Activated CD8-positive, alpha-beta memory T cell treated with anti-CD3 and anti-CD28 coated beads for 4 hours (primary cell): ENCODE results near the gene CYP21A2.
"Not testable (repeated sequence)": the region's sequence is repeated elsewhere in the genome, so short reads cannot be mapped to it uniquely, and the experiment has no call there.

Experiments
- DNase-seq, 2 donors: peaks; one replicate each; pipeline ENCODE4 v3.0.0-alpha.2; 2020; ENCODE audit warnings: low read depth in 2 of 2

CYP21A2 gene

DNA sequence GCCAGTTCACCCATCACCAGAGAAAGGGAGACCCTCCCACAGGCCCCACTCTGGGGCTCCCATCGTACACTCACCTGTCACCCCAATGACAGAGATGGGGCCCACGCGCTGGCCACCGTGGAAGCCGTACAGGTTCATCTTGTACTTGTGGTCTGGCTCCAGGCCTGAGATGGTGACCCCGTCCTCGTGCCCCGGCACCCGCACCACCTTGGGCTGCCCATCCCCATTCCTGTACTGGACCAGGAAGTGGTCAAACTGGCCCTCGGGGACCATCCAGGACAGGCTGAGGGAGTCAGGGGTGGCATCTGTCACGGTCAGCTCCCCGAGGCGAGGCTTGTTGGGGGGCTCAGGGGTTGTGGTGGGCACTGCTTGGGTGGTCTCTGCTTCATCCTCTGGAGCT is 15.1 kb downstream of the CYP21A2 start:
- not testable (repeated sequence) for DNase-seq

DNA sequence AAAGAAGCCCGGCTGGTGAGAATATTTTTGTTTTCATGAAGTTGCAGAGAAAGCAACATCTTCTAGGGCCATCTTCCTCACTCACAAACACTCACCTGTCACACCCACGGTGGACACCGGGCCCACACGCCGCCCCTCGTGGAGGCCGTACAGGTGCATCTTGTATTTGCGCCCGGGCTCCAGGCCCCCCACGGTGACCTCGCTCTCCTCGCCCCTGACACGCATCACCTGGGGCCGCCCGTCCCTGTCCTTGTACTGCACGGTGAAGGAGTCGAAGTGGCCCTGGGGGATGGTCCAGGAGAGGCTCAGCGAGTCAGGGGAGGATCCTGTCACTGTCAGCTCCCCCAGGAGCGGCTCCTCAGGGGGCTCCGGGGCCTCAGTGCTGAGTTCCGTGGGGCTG is 17.5 kb downstream of the CYP21A2 start:
- not testable (repeated sequence) for DNase-seq

DNA sequence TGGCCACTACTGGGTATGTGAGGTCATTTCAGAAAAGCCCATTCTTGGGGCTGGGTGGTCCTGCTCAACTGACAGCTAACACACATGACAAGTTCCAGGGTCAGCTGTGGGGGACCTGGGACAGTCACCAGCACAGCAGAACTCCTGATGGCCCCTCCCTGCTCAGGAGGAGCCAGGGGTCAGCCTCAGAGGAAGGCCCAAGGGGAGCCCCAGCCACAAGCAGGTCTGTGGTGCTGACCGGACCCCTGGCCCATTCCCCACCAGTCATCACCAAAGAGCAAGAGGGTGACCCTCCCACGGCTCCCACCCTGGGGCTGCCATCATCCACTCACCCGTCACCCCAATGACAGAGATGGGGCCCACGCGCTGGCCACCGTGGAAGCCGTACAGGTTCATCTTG is 18.0 kb downstream of the CYP21A2 start:
- DNase-seq: no peak

DNA sequence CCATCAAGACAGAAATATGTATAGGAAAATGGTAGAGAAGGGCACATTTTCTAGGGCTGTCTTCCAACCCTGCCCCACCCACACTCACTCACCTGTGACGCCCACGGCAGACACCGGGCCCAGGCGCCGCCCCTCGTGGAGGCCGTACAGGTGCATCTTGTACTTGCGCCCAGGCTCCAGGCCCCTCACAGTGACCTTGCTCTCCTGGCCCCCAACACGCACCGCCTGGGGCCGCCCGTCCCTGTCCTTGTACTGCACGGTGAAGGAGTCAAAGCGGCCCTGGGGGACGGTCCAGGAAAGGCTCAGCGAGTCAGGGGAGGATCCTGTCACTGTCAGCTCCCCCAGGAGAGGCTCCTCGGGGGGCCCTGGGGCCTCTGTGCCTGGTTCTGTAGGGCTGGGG is 19.8 kb downstream of the CYP21A2 start:
- no peak for DNase-seq

DNA sequence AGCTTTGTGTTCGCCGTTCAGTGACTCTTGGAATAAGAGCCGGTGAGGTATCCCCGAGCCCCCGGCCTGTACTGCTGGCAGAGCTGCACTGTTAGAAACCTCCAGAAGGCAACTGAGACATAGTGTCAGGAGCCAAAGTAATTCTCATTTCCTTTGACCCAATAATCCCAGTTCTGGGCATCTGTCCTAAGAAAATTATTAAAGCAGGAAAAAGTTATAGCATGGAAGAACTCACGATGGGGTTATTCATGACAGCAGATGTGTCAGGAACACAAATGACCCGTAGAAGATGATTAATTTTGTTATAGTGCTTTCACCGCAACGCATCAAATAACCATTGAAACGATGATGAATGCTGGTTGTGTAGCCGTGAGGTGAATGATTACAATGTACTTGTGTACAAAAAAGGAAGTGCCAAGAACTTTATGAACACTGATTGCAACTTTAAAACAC is 20.3 kb downstream of the CYP21A2 start:
- no peak for DNase-seq

DNA sequence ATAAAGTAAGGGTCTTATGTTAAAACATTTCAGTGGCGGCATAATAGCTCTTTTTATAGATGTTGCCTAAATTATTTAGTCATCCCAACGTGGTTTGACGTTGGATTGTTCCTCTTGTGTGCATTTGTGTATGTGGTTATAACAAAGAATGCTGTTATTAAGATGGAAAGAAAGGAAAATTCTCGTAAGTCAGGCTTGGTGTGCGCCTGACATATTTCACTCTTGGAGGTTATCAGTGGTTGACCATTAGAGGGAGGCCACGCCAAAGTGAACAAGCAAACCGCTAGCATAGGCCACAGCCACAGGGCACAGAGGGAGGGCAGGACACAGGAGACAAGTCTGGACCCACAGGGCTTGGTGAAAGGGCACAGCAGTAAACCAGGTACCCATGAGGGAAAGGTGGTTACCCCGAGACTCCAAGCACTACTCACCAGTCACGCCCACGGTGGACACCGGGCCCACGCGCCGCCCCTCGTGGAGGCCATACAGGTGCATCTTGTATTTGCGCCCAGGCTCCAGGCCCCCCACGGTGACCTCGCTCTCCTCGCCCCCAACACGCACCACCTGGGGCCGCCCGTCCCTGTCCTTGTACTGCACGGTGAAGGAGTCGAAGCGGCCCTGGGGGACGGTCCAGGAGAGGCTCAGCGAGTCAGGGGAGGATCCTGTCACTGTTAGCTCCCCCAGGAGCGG is 22.9 kb downstream of the CYP21A2 start:
- no peak for DNase-seq

DNA sequence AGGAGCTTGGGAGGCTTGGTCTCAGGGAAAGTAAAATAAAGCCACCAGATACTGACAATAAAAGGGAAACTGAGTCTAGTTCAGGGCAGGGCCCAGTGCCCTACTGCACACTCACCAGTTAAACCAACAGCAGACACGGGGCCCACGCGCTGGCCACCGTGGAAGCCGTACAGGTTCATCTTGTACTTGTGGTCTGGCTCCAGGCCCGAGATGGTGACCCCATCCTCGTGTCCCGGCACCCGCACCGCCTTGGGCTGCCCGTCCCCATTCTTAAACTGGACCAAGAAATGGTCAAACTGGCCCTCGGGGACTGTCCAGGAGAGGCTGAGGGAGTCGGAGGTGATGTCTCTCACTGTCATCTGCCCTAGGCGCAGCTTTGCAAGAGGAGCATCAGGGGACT is 26.5 kb downstream of the CYP21A2 start:
- no peak for DNase-seq

DNA sequence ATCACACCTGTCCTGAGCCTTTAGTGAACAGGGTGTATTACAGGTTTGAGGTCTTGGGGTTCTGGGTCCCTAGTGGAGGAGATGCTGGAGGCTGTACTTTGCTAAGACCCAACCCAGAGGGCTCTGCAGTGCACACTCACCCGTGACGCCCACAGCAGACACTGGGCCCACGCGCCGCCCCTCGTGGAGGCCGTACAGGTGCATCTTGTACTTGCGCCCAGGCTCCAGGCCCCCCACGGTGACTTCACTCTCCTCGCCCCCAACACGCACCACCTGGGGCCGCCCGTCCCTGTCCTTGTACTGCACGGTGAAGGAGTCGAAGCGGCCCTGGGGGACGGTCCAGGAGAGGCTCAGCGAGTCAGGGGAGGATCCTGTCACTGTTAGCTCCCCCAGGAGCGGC is 29.3 kb downstream of the CYP21A2 start:
- not testable (repeated sequence) for DNase-seq

DNA sequence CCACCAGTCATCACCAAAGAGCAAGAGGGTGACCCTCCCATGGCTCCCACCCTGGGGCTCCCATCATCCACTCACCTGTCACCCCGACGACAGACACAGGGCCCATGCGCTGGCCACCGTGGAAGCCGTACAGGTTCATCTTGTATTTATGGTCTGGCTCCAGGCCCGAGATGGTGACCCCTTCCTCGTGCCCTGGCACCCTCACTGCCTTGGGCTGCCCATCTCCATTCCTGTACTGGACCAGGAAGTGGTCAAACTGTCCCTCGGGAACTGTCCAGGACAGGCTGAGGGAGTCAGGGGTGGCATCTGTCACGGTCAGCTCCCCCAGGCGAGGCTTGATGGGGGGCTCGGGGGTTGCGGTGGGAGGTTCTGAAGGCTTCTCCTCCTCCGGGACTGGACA is 30.1 kb downstream of the CYP21A2 start:
- DNase-seq: not testable (repeated sequence)

DNA sequence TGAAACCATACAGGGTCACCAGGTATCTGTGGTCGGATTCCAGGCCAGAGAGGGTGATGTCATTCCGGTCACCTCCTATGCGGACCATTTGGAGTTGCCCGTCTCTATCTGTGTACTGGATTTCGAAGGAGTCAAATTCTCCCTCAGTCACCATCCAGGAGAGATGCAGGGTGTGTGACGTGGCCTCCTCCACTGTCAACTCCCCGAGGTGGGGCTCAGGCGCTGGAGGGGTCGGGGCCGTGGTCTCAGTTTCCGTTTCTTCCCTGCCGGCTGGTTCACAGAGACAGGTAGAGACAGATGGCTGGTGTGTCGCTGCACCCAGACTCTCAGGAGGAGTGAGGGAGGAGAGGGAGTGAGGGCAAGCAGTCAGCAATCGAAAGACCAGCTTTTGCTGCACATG is 30.7 kb downstream of the CYP21A2 start:
- no peak for DNase-seq

DNA sequence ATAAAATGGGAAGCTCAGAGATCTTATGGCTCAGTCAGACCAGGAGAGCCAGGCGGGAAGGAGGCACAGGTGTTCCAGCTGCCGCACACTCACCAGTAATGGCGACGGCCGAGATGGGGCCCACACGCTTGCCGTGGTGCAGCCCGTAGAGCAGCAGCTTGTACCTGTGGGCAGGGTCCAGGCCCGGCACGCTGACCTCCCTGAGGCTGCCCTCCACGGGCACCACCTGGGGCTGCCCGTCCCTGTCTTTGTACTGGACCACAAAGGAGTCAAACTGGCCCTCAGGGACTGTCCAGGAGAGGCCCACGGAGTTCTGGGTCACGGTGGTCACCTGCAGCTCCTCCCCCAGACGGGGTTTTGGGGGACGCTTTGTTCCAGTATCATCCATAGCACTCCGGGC is 31.2 kb downstream of the CYP21A2 start:
- no peak for DNase-seq

DNA sequence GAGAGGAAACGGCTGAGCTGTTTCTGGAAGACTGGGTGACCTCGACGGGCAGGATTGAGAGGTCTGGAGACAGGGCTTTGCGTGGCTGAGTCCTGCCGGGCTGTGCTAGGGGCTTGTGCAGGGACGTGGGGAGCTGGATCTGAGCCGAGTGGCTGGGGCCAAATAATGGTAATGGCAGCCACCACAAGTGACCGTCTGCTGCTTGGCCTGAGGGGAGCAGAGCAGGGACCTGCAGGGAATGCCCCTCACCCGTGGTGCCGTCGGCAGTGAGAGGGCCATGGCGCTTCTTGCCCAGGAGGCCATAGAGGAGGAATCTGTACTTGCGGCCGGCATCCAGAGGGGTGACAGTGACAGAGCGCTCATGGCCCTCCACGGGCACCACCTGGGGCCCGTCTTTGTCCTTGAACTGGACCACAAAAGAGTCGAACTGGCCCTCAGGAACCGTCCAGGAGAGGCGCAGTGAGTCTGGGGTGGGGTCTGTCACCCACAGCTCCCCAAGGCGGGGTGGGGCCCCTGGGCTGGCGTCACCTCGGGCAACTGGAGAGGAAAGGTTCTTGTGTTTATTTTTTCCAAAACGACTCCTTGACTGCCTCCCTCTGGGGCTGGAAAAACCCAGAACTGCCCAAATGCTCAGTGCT is 31.8 kb downstream of the CYP21A2 start:
- no peak for DNase-seq

DNA sequence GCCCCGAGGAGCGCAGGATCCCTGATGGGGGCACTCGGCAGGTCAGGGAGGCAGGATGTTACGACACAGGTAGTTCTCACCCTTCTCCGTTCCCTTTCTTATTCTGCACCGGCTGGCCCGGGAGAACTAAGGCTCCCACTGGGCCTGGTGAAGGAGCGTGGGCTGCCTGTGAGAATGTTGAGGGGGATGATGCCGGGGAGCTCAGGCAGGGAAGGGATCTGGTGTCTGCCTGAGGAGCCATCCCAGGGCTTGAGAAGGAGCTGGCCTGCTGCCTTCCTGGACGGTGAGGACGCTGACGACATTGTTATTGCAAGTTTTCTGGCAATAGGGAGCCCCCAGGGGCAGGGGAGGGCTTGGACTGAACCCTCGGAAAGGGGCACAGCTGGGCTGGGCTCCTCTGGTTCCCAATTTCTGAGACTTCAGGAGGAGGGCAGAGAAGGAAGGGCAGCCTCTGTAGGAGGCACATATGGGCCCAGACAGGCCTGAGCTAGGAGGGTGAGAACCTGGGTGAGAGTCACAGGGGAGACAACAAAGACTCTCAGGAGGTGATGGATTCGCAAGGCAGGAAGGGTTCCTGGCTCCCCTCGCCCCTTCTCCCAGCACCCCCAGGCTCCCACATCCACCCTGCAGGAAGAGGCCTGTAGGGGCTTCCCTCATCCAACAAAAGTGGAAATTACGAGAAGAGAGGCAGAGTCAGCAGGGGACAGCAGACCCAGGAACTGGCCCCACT is 32.8 kb downstream of the CYP21A2 start:
- no peak for DNase-seq

DNA sequence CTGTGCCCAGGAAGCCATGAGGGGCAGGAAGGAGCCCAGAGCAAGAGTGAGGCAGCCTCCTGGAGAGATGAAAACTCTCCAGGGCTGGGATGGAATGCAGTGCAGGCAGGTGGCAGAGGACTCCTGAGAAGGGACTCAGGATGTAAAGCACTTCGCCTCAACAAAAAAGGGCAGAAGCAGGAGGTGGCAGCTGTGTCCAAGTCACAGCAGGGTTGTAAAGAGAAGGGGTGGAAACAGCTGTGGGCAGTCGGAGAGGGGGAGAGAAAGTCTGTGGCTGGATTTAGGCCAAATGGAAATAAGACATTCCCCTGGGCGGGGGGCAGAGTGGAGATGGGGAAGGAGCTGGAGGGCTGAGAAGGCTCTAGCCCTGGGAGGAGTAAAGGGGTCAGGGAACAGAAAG is 34.9 kb downstream of the CYP21A2 start:
- DNase-seq: no peak

DNA sequence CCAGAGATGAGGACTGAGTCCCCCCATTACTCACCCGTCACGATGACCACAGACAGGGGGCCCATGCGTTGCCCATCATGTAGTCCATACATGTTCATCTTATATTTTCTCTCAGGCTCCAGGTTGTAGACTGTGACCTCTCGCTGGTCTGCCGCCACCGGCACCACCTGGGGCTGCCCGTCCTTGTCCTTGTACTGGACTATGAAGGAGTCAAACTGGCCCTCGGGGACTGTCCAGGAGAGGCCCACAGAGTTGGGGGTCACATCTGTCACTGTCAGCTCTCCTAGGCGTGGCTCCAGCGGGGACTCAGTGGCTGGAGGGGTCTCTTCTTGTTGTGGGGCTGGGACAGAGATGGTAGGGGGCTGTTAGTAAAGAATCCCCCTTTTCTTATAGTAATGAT is 35.4 kb downstream of the CYP21A2 start:
- DNase-seq: no peak

DNA sequence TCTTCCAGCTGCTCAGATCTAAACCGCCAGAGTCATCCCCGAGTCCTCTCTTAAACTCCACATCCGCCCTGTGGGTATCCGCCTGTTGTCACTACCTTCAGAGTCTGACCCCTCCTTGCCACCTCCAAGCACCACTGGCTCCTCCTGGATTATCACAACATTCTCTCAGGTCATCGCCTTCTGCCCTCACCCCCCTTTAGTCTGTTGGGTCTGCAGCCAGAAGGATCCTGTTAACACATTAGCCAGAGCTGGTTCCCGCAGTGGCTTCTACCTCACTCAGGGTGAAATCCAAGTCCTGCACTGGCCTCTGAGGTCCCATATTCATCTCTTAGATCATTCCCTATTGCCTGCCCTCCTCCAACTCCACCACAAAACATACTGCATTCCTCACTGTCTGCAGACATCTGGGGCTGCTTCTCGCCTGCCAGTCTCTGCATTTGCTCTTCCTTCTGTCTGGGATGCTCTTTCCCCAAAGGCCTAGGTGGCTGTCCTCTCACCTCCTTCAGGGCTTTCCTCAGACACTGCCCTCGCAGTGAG is 36.8 kb downstream of the CYP21A2 start:
- no peak for DNase-seq

DNA sequence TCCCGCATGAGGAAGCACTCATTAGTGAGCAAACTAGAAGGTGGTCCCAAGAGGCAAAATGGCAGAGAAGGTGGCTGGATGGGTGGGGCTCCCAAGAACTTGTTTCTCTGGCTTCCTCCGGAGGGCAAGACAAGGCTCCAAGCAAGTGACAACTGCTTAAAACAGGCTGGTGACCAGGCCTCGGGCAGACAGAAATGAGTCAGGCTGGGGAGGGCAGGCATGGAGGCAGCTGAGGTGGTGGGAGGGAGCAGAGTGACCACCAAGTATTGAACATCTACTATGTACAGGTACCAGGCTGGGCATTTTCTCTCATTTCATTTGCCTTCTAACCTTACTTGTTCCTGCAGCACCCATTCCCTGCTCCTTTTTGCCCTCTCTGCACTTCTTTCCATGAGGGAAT is 37.6 kb downstream of the CYP21A2 start:
- no peak for DNase-seq

DNA sequence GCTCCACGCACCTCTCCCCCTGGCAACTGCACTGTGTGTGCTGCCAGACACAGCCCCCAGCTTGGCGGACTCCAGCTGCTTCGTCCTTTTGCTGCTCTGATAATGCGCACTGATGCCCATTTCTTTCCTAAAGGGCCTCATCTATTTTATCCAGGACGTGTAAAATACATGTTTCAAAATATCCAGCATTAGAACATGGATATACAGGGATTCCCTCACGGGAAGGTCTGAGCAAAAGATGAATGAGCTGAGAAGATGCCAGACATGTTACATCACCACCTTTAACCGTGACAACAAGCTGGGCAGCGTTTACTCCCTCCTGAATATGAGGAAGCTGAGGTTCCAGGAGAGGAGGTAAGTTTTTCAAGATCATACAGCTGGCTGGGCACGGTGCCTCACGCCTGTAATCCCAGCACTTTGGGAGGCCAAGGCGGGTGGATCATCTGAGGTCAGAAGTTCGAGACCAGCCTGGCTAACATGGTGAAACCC is 38.1 kb downstream of the CYP21A2 start:
- no peak for DNase-seq

DNA sequence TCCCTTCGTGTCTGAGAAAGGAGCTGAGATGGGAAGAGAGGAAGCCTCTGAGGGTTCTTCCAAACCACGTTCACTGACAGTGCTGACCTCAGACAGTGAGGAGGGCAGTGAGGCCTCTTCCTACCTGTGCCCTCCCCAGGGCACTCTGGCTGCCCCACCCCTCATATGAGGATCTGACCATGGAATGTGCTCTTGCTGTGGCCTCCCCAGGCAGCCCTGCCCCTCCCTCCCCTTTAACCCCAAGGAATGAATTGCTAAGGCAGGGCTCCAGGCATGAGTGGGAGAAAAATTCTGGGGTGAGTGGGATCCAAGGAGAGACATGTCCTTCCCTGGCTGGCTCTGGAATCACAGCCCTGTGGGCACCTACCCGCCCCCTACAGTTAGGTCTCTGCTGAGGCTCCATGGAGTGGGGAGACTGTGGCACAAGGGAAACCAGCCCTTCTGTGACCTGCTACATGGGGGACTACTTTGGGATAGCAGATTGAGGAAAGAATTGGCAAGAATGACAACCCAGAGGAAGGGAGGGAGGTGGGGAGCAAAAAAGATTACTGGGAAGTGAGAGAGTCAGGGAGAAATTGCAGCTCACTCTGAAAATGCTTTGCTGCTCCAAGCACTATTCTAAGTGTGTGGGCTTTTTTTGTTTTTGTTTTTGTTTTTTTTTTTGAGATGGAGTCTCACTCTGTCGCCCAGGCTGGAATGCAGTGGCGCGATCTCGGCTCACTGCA is 41.5 kb downstream of the CYP21A2 start:
- no peak for DNase-seq

DNA sequence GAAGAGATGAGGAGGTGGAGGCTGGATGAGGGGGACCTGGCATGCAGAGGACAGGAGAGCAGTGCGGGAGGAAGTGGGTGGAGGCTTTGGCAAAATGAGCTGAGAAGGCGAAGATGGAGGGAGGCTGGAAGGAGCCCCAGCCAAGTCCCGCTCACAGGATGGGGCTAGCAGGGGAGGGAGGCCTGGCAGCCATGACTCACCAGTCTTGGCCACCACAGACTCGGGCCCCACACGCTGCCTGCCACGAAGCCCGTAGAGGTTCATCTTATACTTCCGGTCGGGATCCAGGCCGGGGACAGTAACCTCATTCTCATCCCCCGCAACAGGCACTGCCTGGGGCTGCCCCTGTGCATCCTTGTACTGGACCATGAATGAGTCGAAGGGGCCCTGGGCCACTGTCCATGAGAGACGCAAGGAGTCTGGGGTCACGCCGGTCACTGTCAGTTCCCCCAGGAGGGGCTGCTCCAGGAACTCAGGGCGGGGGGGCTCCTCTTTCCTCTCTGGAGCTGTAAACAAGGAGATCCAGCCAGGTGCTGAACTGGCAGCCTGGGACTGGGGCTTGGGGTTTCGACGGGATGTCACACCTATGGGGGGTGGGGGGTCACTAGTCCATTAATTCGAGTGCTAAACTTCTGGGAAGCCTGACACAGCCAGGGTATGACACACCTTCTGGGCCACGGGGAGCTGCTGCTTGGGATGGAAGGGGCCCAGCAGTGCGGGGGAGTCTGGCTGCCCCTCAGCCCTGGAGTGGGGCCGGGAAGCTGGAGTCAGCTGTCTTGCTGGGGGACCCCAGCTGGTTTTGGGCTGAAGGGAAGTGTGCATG is 43.2 kb downstream of the CYP21A2 start:
- DNase-seq: no peak

DNA sequence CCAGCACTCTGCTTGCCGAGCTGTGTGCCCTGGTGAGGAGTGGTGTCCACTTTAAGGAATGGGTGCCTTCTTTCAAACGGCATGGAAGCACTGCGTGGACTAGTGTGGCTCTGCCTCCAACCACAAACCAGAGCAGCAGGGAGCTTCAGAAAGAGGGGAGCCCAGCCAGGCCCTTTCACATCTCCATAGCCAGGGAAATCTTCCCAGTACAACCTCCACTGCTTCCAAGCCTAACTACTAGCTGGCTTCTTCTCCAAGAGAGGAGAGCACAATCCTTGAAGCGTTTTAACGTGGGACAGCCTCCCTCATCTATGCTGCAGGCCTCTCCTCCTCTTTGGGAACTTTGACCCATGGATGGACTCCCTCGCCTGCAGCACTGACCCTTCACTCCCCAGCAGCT is 44.3 kb downstream of the CYP21A2 start:
- DNase-seq: no peak
